Thymus (tissue), 14 donors: ENCODE data around the gene STARD3. TPM values are rescaled to one million over a fixed set of nuclear protein-coding genes. Genes with fewer than 3 reads are reported as not detected.
A peak's percentile ranks its signal among the peaks of the same experiment; 100 is the strongest.
"Not testable (repeated sequence)": the region's sequence is repeated elsewhere in the genome, so short reads cannot be mapped to it uniquely, and the experiment has no call there.

ENCODE experiments used
- DNase-seq, 9 donors: peaks; one replicate each; pipeline ENCODE4 v3.0.0-alpha.2; 2013; ENCODE audit warnings: low spot score in 9 of 9, low read depth in 6 of 9, missing footprints in 1 of 9
- H3K27ac ChIP-seq, 2 donors: one replicate each; pipeline ENCODE4 v1.5.1; 2013; ENCODE audit warnings: control low read depth in 1 of 2, low read depth in 1 of 2, low read length in 1 of 2, mild to moderate bottlenecking in 1 of 2, moderate library complexity in 1 of 2
- H3K27me3 ChIP-seq, 2 donors: one replicate each; pipeline ENCODE4 v1.5.1; 2013; ENCODE audit warnings: low read length in 1 of 2; ENCODE audit not compliant: control insufficient read depth in 2 of 2, insufficient read depth in 1 of 2
- H3K36me3 ChIP-seq, 2 donors: one replicate each; pipeline ENCODE4 v1.5.1; 2013; ENCODE audit warnings: low read length in 1 of 2, mild to moderate bottlenecking in 1 of 2, moderate library complexity in 1 of 2; ENCODE audit not compliant: control insufficient read depth in 2 of 2, insufficient read depth in 2 of 2
- H3K4me1 ChIP-seq, 2 donors: one replicate each; pipeline ENCODE4 v1.5.1; 2013; ENCODE audit warnings: low read length in 2 of 2; ENCODE audit not compliant: control insufficient read depth in 2 of 2, insufficient read depth in 2 of 2
- H3K4me3 ChIP-seq, 2 donors: one replicate each; pipeline ENCODE4 v1.5.1; 2013; ENCODE audit warnings: low read length in 2 of 2, control low read depth in 1 of 2, mild to moderate bottlenecking in 1 of 2
- H3K9me3 ChIP-seq, 2 donors: one replicate each; pipeline ENCODE4 v1.5.1; 2013; ENCODE audit warnings: low read length in 1 of 2, mild to moderate bottlenecking in 1 of 2; ENCODE audit not compliant: control insufficient read depth in 2 of 2, insufficient read depth in 1 of 2
- WGBS: extraction: QIAGEN DNeasy Blood & Tissue Kit; methylation state at CpG from one replicate; pipeline ENCODE4 v1.1.7; 2013; 5-methylcytosine and 5-hydroxymethylcytosine counted together
- long read RNA-seq, 10 donors: transcript quantifications; one replicate each; lab custom pipeline, GENCODE V29; 2026
- polyA plus RNA-seq: library from polyadenylated mRNA; stranded (reverse); fragments of 200-250 nt; gene quantifications from one replicate; pipeline ENCODE4 v1.2.3, GENCODE V29; 2013
- total RNA-seq: library from RNA; stranded (reverse); fragments of 120-200 nt; gene quantifications from one replicate; pipeline ENCODE4 v1.2.4, GENCODE V29; 2013
- donor health status: healthy.

Gene STARD3
- total RNA-seq (15.1 TPM), polyA plus RNA-seq (113 TPM)
- long read RNA-seq, donor 1 = 0 reads
- long read RNA-seq, donor 2 = 0 reads
- long read RNA-seq, donor 3, transcript STARD3-201 (15 exons, 2,132 nt) = major isoform, 8 of 51 reads
- long read RNA-seq, donor 3, partial matches to known transcripts = 41 of 51 reads
- long read RNA-seq, donor 3, other reads (novel, unspliced or antisense) = 0 of 51 reads
- long read RNA-seq, donor 4, partial matches to known transcripts = 17 of 20 reads
- long read RNA-seq, donor 4, other reads (novel, unspliced or antisense) = 0 of 20 reads
- long read RNA-seq, donor 5, transcript STARD3-201 (15 exons, 2,132 nt) = major isoform, 11 of 51 reads
- long read RNA-seq, donor 5, partial matches to known transcripts = 40 of 51 reads
- long read RNA-seq, donor 5, other reads (novel, unspliced or antisense) = 0 of 51 reads
- long read RNA-seq, donor 6, transcript STARD3-201 (15 exons, 2,132 nt) = major isoform, 5 of 5 reads
- long read RNA-seq, donor 6, partial matches to known transcripts = 0 of 5 reads
- long read RNA-seq, donor 6, other reads (novel, unspliced or antisense) = 0 of 5 reads
- long read RNA-seq, donor 7, partial matches to known transcripts = 13 of 16 reads
- long read RNA-seq, donor 7, other reads (novel, unspliced or antisense) = 0 of 16 reads
- long read RNA-seq, donor 8, partial matches to known transcripts = 0 of 2 reads
- long read RNA-seq, donor 8, other reads (novel, unspliced or antisense) = 0 of 2 reads
- long read RNA-seq, donor 9, transcript STARD3-201 (15 exons, 2,132 nt) = major isoform, 5 of 15 reads
- long read RNA-seq, donor 9, partial matches to known transcripts = 10 of 15 reads
- long read RNA-seq, donor 9, other reads (novel, unspliced or antisense) = 0 of 15 reads
- long read RNA-seq, donor 10, transcript STARD3-201 (15 exons, 2,132 nt) = major isoform, 6 of 7 reads
- long read RNA-seq, donor 10, partial matches to known transcripts = 0 of 7 reads
- long read RNA-seq, donor 10, other reads (novel, unspliced or antisense) = 0 of 7 reads

- DNase-seq = peak; percentile 65 to 94 (median 80)
- H3K36me3 ChIP-seq = peaks cover 0 to 3% of the 10 kb centered on the region in 2 donors
- H3K9me3 ChIP-seq = peaks cover 0 to 2% of the 10 kb centered on the region in 2 donors
- H3K4me3 ChIP-seq = peak within 1 kb of the TSS; percentile 88 to 92
- peaks cover 0 to 2% of the 10 kb centered on the region in 2 donors for H3K27me3 ChIP-seq
- H3K4me1 ChIP-seq = peaks cover 24 to 75% of the 10 kb centered on the region in 2 donors
- H3K27ac ChIP-seq = peak within 1 kb of the TSS; percentile 76 to 96
- under 1% methylated on average over 69 of the region's 69 CpGs for WGBS
Observed at GRCh38 chr17:39636927-39637736, at the start of gene STARD3. TSS of gene STARD3 (plus strand) at chr17:39637144. CDS start at chr17:39653532, 16,388 bp downstream.

DNA sequence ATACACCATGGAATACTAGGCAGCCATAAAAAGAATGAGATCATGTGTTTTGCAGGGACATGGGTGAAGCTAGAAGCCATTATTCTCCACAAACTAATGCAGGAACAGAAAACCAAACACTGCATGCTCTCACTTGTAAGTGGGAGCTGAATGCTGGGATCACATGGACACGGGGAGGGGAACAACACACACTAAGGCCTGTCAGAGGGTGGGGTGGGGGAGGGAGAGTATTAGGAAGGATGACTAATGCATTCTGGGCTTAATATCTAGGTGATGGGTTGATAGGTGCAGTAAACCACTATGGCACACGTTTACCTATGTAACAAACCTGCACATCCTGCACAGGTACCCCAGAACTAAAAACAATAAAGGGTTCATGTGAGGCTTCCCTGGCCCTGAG lies 46.8 kb upstream of the STARD3 start:
- not testable (repeated sequence) for DNase-seq, H3K36me3 ChIP-seq, H3K4me3 ChIP-seq, H3K27ac ChIP-seq, H3K9me3 ChIP-seq, H3K4me1 ChIP-seq
- WGBS = 72% methylated on average over 2 of the region's 2 CpGs
- peaks cover 10 to 69% of the 10 kb centered on the region in 2 donors for H3K27me3 ChIP-seq

- Histone ChIP-seq H3K4me3 (no peak overlapping the region), H3K27me3 (peaks cover 31 to 84% of the 10 kb centered on the region in 2 donors), H3K27ac (no peak overlapping the region), H3K36me3 (no peaks in the 10 kb centered on the region), H3K4me1 (no peaks in the 10 kb centered on the region), H3K9me3 (peaks cover 1 to 7% of the 10 kb centered on the region in 2 donors)
- 9% methylated on average over 22 of the region's 22 CpGs for WGBS
- DNase-seq = peak in 8 of 9 donors; percentile 12 to 67 (median 43)
Observed at GRCh38 chr17:39591958-39592954, 44.7 kb upstream of the STARD3 start.

GRCh38 chr17:39593371-39593770 lies 43.6 kb upstream of the STARD3 start:
- peaks cover 40 to 90% of the 10 kb centered on the region in 2 donors for H3K27me3 ChIP-seq
- H3K4me3 ChIP-seq = no peak overlapping the region
- 74% methylated on average over 2 of the region's 2 CpGs for WGBS
- H3K9me3 ChIP-seq = peaks cover 1 to 7% of the 10 kb centered on the region in 2 donors
- H3K27ac ChIP-seq = no peak overlapping the region
- no peaks in the 10 kb centered on the region for H3K4me1 ChIP-seq
- no peak for DNase-seq
- H3K36me3 ChIP-seq = no peaks in the 10 kb centered on the region

DNA sequence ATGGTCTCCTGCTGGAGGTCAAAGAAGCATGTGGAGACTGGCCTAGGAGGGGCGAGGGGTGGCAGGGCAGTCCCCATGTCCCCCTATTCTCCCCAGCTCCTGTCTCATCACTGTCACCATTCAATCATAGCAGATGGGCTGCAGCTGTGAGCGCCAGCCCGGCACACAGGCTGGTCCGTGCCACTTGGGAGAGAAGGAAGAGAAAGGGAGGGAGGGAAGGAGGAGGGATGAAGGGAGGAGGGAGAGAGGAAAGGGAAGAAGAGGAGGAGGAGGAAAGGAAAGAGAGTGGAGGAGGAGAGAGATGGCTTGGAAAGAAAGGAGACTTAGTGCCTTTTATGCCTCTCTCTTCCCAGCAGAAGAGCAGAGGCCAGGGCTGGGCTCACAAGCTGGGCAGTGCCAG lies 41.6 kb upstream of the STARD3 start:
- WGBS = 21% methylated on average over 4 of the region's 4 CpGs
- Histone ChIP-seq H3K27ac (no peak overlapping the region), H3K36me3 (no peaks in the 10 kb centered on the region), H3K4me3 (no peak overlapping the region), H3K9me3 (peaks cover 1 to 13% of the 10 kb centered on the region in 2 donors), H3K4me1 (no peaks in the 10 kb centered on the region), H3K27me3 (peaks cover 60 to 95% of the 10 kb centered on the region in 2 donors)
- DNase-seq = no peak

DNA sequence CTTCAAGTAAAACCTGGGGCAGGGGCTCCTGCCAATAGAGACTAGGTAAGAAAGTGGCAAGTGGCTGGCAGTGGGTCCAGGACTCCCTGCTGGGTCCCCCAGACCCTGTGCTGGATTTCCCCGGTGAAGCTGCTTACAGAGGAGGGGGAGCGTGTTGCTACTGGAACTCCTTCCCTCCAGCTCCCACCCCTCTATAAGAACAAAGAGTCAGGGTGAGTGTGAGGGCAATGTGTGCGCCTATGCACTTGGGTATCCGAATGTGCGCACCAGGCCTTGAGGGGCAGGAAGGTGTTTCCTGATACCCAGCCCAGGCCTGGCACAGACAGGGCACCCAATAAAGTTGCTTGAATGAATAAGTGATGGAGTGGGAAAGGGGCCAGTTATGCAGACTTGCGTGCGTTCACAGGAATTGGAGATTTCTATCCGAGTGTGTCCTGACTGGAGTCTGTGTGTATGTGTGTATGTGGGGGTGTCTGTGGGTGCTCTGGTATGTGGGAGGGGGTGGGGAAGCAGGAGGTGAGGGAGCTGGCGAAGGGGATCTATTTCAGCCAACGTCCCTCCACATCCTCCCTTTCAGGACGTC lies 40.9 kb upstream of the STARD3 start:
- no peak for DNase-seq
- Histone ChIP-seq H3K9me3 (peaks cover 1 to 13% of the 10 kb centered on the region in 2 donors), H3K4me1 (no peaks in the 10 kb centered on the region), H3K27ac (no peak overlapping the region), H3K36me3 (no peaks in the 10 kb centered on the region), H3K27me3 (peaks cover 65 to 96% of the 10 kb centered on the region in 2 donors), H3K4me3 (no peak overlapping the region)
- 22% methylated on average over 11 of the region's 11 CpGs for WGBS

DNA sequence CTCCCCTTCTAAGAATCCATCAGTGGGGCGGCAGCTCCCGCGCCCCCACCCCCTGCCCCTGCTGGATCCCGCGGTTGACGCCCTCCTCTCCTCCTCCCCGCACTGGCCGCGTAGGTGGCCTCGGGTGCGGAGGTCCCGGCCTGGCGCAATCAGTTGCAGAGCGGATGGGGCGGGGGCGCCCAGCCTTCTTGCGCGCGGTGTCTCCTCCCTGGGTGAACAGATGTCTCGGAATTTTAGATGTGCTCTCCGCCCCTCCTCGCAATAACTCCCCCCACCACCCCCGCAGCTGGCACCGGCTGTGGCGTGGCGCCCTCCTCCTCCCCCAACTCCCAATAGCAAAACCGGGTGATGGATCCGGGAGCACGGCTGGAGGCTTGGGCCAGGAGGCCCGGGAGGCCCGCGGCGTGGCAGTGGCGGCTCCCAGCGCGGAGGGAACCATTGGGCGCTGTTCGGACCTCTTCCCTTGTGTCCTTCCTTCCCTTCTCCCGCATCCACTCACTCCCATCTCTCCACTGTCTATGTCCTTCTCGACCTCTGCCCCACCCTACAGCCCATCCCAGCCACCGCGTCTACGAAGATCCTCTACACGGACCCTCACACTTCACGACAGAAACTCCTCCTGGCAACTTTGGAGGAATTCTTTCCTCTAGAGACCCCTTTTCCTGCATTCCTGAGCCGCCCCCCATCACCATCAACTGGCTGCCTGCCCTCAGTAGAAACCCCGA lies 40.2 kb upstream of the STARD3 start:
- Histone ChIP-seq H3K36me3 (no peaks in the 10 kb centered on the region), H3K27me3 (peaks cover 72 to 98% of the 10 kb centered on the region in 2 donors), H3K27ac (no peak overlapping the region), H3K4me1 (no peaks in the 10 kb centered on the region), H3K9me3 (peaks cover 1 to 13% of the 10 kb centered on the region in 2 donors), H3K4me3 (no peak overlapping the region)
- 6% methylated on average over 47 of the region's 47 CpGs for WGBS
- DNase-seq = no peak
